Measurements from ENCODE around the gene GPC6. TPM values are rescaled to one million over a fixed set of nuclear protein-coding genes. Genes with fewer than 3 reads are reported as not detected.

Gene GPC6
- total and polyA plus RNA-seq, 10 donors, result 0.22 to 9.3 (median 4.5) TPM

DNA sequence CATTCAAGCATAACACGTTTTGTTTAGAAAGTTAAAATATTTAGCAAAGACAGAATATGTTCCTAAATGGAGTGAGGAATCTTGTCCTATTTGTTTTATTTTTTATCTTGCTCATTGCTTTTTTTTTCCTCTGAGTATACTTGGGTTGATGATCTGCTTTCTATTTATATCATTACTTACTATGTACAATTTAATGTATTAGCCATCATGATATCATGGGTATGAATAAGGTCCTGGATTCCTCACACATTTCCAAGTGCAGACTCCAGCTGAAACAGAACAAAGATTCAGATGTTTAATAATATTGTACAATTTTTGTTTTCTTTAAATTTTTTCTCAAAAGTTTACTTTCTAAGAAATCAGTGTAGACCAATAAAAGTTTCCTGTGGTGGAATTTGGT, 388.2 kb downstream of the GPC6 start:
- 74 to 96% (median 86%) methylated on average over 1 of the region's 1 CpG for WGBS, 5 donors
- Histone ChIP-seq H3K4me3 (no peak overlapping the region), H3K27ac (no peak overlapping the region), H3K27me3 (replicated peaks in 1 of 7) (no peaks in the 10 kb centered on the region), H3K36me3 (no peaks in the 10 kb centered on the region), H3K9me3 (no peaks in the 10 kb centered on the region), H3K4me1 (no peaks in the 10 kb centered on the region)
- no peak for DNase-seq
- intact Hi-C loops (cut with DNase I; ENCODE audit: low total_unique reads), result no loop called here
- TF ChIP-seq, protein P1, sequence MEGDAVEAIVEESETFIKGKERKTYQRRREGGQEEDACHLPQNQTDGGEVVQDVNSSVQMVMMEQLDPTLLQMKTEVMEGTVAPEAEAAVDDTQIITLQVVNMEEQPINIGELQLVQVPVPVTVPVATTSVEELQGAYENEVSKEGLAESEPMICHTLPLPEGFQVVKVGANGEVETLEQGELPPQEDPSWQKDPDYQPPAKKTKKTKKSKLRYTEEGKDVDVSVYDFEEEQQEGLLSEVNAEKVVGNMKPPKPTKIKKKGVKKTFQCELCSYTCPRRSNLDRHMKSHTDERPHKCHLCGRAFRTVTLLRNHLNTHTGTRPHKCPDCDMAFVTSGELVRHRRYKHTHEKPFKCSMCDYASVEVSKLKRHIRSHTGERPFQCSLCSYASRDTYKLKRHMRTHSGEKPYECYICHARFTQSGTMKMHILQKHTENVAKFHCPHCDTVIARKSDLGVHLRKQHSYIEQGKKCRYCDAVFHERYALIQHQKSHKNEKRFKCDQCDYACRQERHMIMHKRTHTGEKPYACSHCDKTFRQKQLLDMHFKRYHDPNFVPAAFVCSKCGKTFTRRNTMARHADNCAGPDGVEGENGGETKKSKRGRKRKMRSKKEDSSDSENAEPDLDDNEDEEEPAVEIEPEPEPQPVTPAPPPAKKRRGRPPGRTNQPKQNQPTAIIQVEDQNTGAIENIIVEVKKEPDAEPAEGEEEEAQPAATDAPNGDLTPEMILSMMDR (IDR thresholded peaks at IDR 0.05 in 8 of 11, conservative IDR thresholded peaks at IDR 0.05 in 3 of 11), result no peak
- TF ChIP-seq POLR2AphosphoS5 (IDR thresholded peaks at IDR 0.05) (no peak), POLR2A (IDR thresholded peaks at IDR 0.05) (no peak)

DNA sequence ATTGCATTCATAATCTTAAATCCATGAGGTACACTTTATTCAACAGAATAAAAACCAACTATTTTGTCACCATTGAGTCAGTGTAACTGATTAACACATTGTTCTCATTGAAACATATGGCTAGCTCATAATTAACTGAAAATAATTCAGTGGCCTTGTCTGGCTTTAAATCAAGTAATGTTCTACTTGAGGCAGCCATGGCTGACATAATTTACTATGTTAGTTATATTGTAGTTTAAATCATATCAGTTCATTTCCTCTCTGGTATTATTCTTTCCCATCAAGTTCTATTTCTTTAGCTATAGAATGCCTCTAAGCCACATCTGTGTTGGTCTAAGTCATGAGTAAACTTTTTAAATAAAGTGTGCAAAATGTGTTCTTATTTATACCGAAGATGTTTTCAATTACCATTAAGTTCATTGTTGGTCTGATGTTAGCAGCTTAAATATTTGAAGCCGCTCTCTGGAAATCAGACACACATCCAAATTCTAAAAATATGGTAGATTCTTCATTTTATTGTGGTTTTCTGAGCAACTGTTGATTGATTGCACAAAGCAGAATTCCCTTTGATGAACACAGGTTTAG, 393.7 kb downstream of the GPC6 start:
- 65 to 92% (median 71%) methylated on average over 2 of the region's 2 CpGs for WGBS, 5 donors
- H3K27me3 ChIP-seq (replicated peaks in 1 of 7), result no peaks in the 10 kb centered on the region
- H3K27ac ChIP-seq, result no peak overlapping the region
- no peaks in the 10 kb centered on the region for H3K4me1 ChIP-seq
- no peaks in the 10 kb centered on the region for H3K9me3 ChIP-seq
- intact Hi-C loops (cut with DNase I; ENCODE audit: low total_unique reads), result no loop called here
- no peak for DNase-seq
- TF ChIP-seq POLR2A (IDR thresholded peaks at IDR 0.05), result no peak
- TF ChIP-seq, protein P1 (IDR thresholded peaks at IDR 0.05 in 8 of 11, conservative IDR thresholded peaks at IDR 0.05 in 3 of 11), result no peak
- no peak overlapping the region for H3K4me3 ChIP-seq
- no peaks in the 10 kb centered on the region for H3K36me3 ChIP-seq

DNA sequence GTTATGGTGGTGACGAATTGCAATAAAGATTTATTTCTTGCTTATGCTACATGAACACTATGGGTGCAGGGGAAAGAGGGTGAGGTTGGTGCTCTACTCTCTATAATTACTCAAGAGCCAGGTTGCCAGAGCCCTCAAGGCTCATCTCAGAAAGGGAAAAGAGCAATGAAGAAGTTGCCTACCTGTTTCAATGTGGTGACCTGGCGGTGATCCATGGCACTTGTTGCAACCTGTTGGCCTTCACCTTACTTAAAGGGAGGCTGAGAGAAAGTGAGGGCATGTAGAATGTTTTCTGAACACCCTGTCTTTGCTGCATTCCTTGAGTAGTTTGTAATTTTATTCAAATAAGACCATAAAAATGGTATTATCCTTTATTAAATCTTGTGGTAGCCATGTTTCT, 394.4 kb downstream of the GPC6 start:
- Histone ChIP-seq H3K4me1 (no peaks in the 10 kb centered on the region), H3K36me3 (no peaks in the 10 kb centered on the region), H3K9me3 (no peaks in the 10 kb centered on the region), H3K27me3 (replicated peaks in 1 of 7) (no peaks in the 10 kb centered on the region), H3K4me3 (no peak overlapping the region), H3K27ac (no peak overlapping the region)
- 80 to 96% (median 91%) methylated on average over 2 of the region's 2 CpGs for WGBS, 5 donors
- intact Hi-C loops (cut with DNase I; ENCODE audit: low total_unique reads), result no loop called here
- DNase-seq, result no peak
- TF ChIP-seq, protein P1 (IDR thresholded peaks at IDR 0.05 in 8 of 11, conservative IDR thresholded peaks at IDR 0.05 in 3 of 11), result no peak
- TF ChIP-seq POLR2A (IDR thresholded peaks at IDR 0.05) (no peak), POLR2AphosphoS5 (IDR thresholded peaks at IDR 0.05) (no peak)

DNA sequence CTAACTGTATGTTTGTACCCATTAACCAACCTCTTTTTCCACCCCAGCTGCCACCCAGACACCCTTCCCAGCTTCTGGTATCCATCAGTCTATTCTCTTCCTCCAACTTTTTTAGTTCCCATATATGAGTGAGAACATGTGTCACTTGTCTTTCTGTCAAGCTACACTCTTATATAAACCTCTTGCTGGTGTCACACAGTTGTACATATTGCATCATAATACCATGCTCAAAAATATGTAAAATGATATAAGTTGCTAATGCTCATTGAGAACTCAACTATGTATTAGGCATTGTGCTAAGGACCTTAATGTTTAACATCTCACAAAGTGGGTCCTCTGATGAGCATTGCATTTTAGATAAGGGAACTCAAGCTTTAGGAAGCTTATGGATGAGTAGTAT, 395.4 kb downstream of the GPC6 start:
- H3K9me3 ChIP-seq, result peaks cover 0 to 2% (median 0%) of the 10 kb centered on the region in 8 donors
- no peak overlapping the region for H3K4me3 ChIP-seq
- no peaks in the 10 kb centered on the region for H3K27me3 ChIP-seq (replicated peaks in 1 of 7)
- H3K4me1 ChIP-seq, result no peaks in the 10 kb centered on the region
- no peak for DNase-seq
- H3K27ac ChIP-seq, result no peak overlapping the region
- TF ChIP-seq POLR2A (IDR thresholded peaks at IDR 0.05), result no peak
- TF ChIP-seq, protein P1 (IDR thresholded peaks at IDR 0.05 in 8 of 11, conservative IDR thresholded peaks at IDR 0.05 in 3 of 11), result no peak
- no peak for TF ChIP-seq POLR2AphosphoS5 (IDR thresholded peaks at IDR 0.05)
- no peaks in the 10 kb centered on the region for H3K36me3 ChIP-seq
- intact Hi-C loops (cut with DNase I; ENCODE audit: low total_unique reads), result no loop called here
